Psoas muscle (tissue), 8 donors: ENCODE measurements around the gene COL8A1. TPM values are rescaled to one million over a fixed set of nuclear protein-coding genes. Genes with fewer than 3 reads are reported as not detected.

Source experiments
- ATAC-seq, 4 donors: fragments of 200-7000 bp; cut with Tn5 transposase; one replicate each; pipeline ENCODE4 v1.9.1; 2020; ENCODE audit warnings: moderate library complexity in 3 of 4, mild to moderate bottlenecking in 2 of 4
- DNase-seq, 2 donors: peaks; one replicate each; pipeline ENCODE4 v3.0.0-alpha.2; 2020
- H3K27ac ChIP-seq: fragments of 200-600 bp; one replicate; pipeline ENCODE4 v1.8.0; 2022
- H3K27me3 ChIP-seq, 3 donors: fragments of 200-600 bp in 1 of 3; one replicate each; pipeline versions ENCODE4 v1.6.1 to v1.8.0; 2013 to 2022; ENCODE audit warnings: low read length in 2 of 3, mild to moderate bottlenecking in 2 of 3, moderate library complexity in 1 of 3; ENCODE audit not compliant: insufficient read depth in 3 of 3
- H3K36me3 ChIP-seq, 2 donors: fragments of 200-600 bp in 1 of 2; one replicate each; pipeline versions ENCODE4 v1.6.1 to v1.8.0; 2013 to 2022; ENCODE audit warnings: low read depth in 1 of 2, mild to moderate bottlenecking in 1 of 2, moderate library complexity in 1 of 2; ENCODE audit not compliant: insufficient read depth in 1 of 2
- H3K4me1 ChIP-seq: fragments of 200-600 bp; one replicate; pipeline ENCODE4 v1.8.0; 2022
- H3K4me3 ChIP-seq: fragments of 200-600 bp; one replicate; pipeline ENCODE4 v1.8.0; 2022; ENCODE audit warnings: mild to moderate bottlenecking
- H3K9me3 ChIP-seq: fragments of 200-600 bp; one replicate; pipeline ENCODE4 v1.8.0; 2022
- WGBS, 3 donors: extraction: QIAGEN DNeasy Blood & Tissue Kit; methylation state at CpG; one replicate each; pipeline versions ENCODE4 v1.1.6 to v1.1.7; 2013; 5-methylcytosine and 5-hydroxymethylcytosine counted together
- intact Hi-C, 2 donors: fragments of 100-400 bp; cut with DNase I; formaldehyde crosslinking; loops; one replicate each; pipeline versions ENCODE4 v1.11.0 to v1.14.2; 2022
- polyA plus RNA-seq, 3 donors: library from polyadenylated mRNA; stranded (reverse); fragments of 200-250 nt; gene quantifications; one replicate each; pipeline ENCODE4 v1.2.3, GENCODE V29; 2013
- total RNA-seq, 4 donors: library from RNA; stranded (reverse); fragmentation: NEBNext Ultra II Directional in 2 of 4; extraction: Animal tissue kit (Norgen Biotek cat#: 25700) in 2 of 4; gene quantifications; one replicate each; pipeline versions ENCODE4 v1.2.1 to v1.2.4, GENCODE V29; 2021 to 2023
- TF ChIP-seq, protein P1 (sequence below): fragments of 200-600 bp; IDR thresholded peaks from one replicate; pipeline ENCODE4 v1.8.0; 2022; ENCODE audit warnings: antibody characterized with exemption
- donor health status: healthy with polysubstance abuse.
- donor health status: DM: no; HTN: no; CAD: no; lungs with moderate emphysema.
- donor health status: Bipolar disorder and iron deficiency.
- donor health status: healthy.
- donor health status: DM: yes; HTN: yes; CAD: no.
- donor health status: DM: no; HTN: no; CAD: no.
- donor health status: DM: no; HTN: no; CAD: no.
- donor health status: DM: yes; HTN: yes; CAD: no.

COL8A1 gene
- total and polyA plus RNA-seq, 7 donors, result 1.2 to 11.3 (median 2.3) TPM

DNA sequence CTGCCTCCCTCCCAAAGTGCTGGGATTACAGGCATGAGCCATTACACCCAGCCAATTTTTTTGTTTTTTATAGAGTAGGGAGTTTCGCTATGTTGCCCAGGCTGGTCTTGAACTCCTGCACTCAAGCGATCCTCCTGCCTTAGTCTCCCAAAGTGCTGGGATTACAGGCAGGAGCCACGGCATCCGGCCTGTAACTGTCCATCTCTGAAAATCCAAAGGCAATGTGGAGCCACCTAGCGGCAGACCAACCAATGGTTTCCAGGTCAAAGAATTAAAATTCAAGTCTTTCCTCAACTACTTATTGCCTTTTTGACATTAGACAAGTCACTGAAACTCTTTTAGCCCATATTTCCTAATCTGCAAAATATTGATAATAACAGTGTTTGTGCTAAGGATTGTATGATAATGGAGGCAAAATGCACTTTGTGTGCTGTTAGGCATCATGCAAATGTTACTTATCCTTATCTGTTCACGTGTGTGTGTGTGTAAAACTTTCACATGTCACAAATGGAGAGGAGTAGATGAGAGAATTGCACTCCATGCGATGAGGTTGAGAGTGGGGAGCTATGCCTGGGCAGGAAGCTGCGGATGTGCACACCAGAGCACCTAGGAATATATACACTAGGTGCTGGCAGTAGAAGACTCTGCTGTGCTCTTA, 48.7 kb downstream of the COL8A1 start:
- no peak overlapping the region for H3K27ac ChIP-seq
- no peaks in the 10 kb centered on the region for H3K9me3 ChIP-seq
- 43 to 52% (median 44%) methylated on average over 8 of the region's 8 CpGs for WGBS, 3 donors
- no peak overlapping the region for H3K4me3 ChIP-seq
- ATAC-seq (peak in 1 of 4 donors; percentile 48), DNase-seq (peak; percentile 53 to 71)
- H3K36me3 ChIP-seq, result no peaks in the 10 kb centered on the region
- intact Hi-C loops, result loop anchor here in 1 of 2 donors (10.0 kb wide), 1 partner anchor 52 kb away; the partner anchor contains the start of gene COL8A1
- H3K4me1 ChIP-seq, result no peaks in the 10 kb centered on the region
- TF ChIP-seq, protein P1, sequence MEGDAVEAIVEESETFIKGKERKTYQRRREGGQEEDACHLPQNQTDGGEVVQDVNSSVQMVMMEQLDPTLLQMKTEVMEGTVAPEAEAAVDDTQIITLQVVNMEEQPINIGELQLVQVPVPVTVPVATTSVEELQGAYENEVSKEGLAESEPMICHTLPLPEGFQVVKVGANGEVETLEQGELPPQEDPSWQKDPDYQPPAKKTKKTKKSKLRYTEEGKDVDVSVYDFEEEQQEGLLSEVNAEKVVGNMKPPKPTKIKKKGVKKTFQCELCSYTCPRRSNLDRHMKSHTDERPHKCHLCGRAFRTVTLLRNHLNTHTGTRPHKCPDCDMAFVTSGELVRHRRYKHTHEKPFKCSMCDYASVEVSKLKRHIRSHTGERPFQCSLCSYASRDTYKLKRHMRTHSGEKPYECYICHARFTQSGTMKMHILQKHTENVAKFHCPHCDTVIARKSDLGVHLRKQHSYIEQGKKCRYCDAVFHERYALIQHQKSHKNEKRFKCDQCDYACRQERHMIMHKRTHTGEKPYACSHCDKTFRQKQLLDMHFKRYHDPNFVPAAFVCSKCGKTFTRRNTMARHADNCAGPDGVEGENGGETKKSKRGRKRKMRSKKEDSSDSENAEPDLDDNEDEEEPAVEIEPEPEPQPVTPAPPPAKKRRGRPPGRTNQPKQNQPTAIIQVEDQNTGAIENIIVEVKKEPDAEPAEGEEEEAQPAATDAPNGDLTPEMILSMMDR, result peak; percentile 61
- no peaks in the 10 kb centered on the region for H3K27me3 ChIP-seq

- ATAC-seq (no peak), DNase-seq (no peak)
- Histone ChIP-seq H3K9me3 (no peaks in the 10 kb centered on the region), H3K27ac (no peak overlapping the region), H3K36me3 (no peaks in the 10 kb centered on the region), H3K4me3 (no peak overlapping the region), H3K4me1 (no peaks in the 10 kb centered on the region), H3K27me3 (no peaks in the 10 kb centered on the region)
- WGBS, 3 donors, result 43 to 49% (median 49%) methylated on average over 4 of the region's 4 CpGs
- intact Hi-C loops, result no loop called here
- TF ChIP-seq, protein P1, result no peak
Measured at GRCh38 chr3:99690761-99691369, 52.5 kb downstream of the COL8A1 start.

- 81 to 90% (median 83%) methylated on average over 2 of the region's 2 CpGs for WGBS, 3 donors
- Histone ChIP-seq H3K9me3 (no peaks in the 10 kb centered on the region), H3K27ac (no peak overlapping the region), H3K27me3 (no peaks in the 10 kb centered on the region), H3K4me3 (no peak overlapping the region), H3K4me1 (no peaks in the 10 kb centered on the region), H3K36me3 (no peaks in the 10 kb centered on the region)
- ATAC-seq (no peak), DNase-seq (no peak)
- TF ChIP-seq, protein P1, result no peak
- intact Hi-C loops, result no loop called here
Measured at GRCh38 chr3:99693636-99694035, 55.2 kb downstream of the COL8A1 start.

- H3K4me3 ChIP-seq, result no peak overlapping the region
- no peak overlapping the region for H3K27ac ChIP-seq
- H3K9me3 ChIP-seq, result no peaks in the 10 kb centered on the region
- WGBS, 3 donors, result 92 to 96% (median 93%) methylated on average over 5 of the region's 5 CpGs
- ATAC-seq, result no peak
- no peaks in the 10 kb centered on the region for H3K4me1 ChIP-seq
- intact Hi-C loops, result no loop called here
- H3K27me3 ChIP-seq, result no peaks in the 10 kb centered on the region
- no peaks in the 10 kb centered on the region for H3K36me3 ChIP-seq
- TF ChIP-seq, protein P1, result no peak
- DNase-seq, result no peak
Measured at GRCh38 chr3:99696497-99696896, 58.1 kb downstream of the COL8A1 start.
